Body of pancreas (tissue), 4 donors: Measurements from ENCODE around the gene CCDC158. TPM values are rescaled to one million over a fixed set of nuclear protein-coding genes. Genes with fewer than 3 reads are reported as not detected.
A peak's percentile ranks its signal among the peaks of the same experiment; 100 is the strongest.

Source experiments
- ATAC-seq: fragments of 150-250 bp; one replicate; pipeline ENCODE4 v1.9.1; 2016
- DNase-seq, 4 donors: peaks; one replicate each; pipeline ENCODE4 v3.0.0-alpha.2; 2019
- H3K27ac ChIP-seq, 4 donors: fragments of 200-600 bp; sonication (generic); 1 replicate in 3 of 4; 2 replicates in 1 of 4; pipeline versions ENCODE4 v1.5.1 to v1.6.1; 2016 to 2019; ENCODE audit warnings: mild to moderate bottlenecking in 1 of 4, mixed read lengths in 1 of 4, moderate library complexity in 1 of 4
- H3K27me3 ChIP-seq, 2 donors: fragments of 200-600 bp; sonication (generic); one replicate each; pipeline ENCODE4 v1.6.0; 2016; ENCODE audit warnings: mild to moderate bottlenecking in 1 of 2
- H3K36me3 ChIP-seq, 2 donors: fragments of 200-600 bp; sonication (generic); replicated peaks in 1 of 2; 2 replicates each; pipeline ENCODE4 v1.5.1; 2016; ENCODE audit warnings: low read depth in 2 of 2; ENCODE audit not compliant: insufficient read depth in 1 of 2
- H3K4me1 ChIP-seq: fragments of 200-600 bp; sonication (generic); one replicate; pipeline ENCODE4 v1.6.0; 2016
- H3K4me3 ChIP-seq, 2 donors: fragments of 200-600 bp; sonication (generic); 1 replicate in 1 of 2; 2 replicates in 1 of 2; pipeline ENCODE4 v1.5.1; 2016 to 2019
- H3K9me3 ChIP-seq, 3 donors: fragments of 200-600 bp; sonication (generic); 1 replicate in 2 of 3; 2 replicates in 1 of 3; pipeline ENCODE4 v1.5.1; 2016
- POLR2A ChIP-seq, 3 donors: fragments of 450-650 bp; IDR thresholded peaks; one replicate each; pipeline ENCODE4 v1.6.1; 2016; ENCODE audit warnings: antibody characterized with exemption in 3 of 3, mild to moderate bottlenecking in 2 of 3
- WGBS, 2 donors: methylation state at CpG; one replicate each; pipeline ENCODE4 v1.1.5; 2017; 5-methylcytosine and 5-hydroxymethylcytosine counted together
- intact Hi-C: fragments of 100-400 bp; cut with DNase I; formaldehyde crosslinking; loops from one replicate; pipeline ENCODE4 v1.15.1; 2023
- total RNA-seq, 2 donors: library from RNA; depleted of rRNA; stranded (reverse); fragments of >200 nt; gene quantifications; one replicate each; pipeline ENCODE4 v1.1.0, GENCODE V29; 2016
- TF ChIP-seq, protein P1 (sequence below), 7 experiments: fragments of 450-650 bp in 4 of 7; fragments of 200-600 bp in 3 of 7; sonication (generic) in 3 of 7; IDR thresholded peaks; one replicate each; pipeline ENCODE4 v1.5.1; 2016 to 2019; ENCODE audit warnings: antibody characterized with exemption in 7 of 7

CCDC158 gene
- total RNA-seq = 1 to 10 TPM in 1 of 2 donors, under 1 TPM in 1; 0.99 to 1.3 TPM

DNA sequence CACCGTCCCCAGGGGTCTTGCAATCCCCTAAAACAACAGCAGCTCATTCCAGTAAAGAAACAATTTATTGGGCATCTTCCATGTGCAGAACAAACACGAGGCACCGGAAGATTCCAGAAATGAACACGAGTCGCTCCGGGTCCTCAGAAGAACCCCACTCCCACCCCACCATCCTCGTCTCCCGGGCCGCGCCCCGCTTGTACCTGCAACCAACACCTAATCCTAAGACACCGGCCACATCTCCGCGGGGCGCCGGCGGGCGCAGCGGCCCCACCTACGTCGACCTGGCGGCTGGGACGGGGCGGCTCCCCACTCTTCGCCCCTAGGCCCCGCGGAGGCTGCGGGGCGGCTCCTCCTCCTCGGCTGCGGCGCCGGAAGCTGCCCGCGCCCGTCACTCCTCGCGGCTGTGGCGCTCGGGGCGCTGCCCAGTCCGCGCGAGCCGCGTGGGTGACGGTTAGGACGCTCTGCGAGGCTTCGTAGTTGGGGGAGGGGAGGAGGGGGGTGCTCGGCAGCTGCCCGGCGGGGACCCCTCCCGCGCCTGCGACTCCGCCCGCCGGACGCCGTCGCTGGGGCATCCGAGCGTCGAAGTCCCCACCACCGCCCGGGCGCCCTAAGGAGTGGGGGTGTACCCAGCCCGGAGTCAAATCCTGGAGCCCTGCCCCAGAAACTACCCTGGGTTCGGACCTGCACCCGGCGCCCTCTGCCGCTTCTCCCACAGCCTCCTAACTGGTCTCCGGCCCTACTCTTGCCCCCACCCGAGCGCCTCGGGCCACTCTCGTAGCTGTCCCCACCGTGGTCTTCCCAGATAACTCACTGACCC lies at the start of gene CCDC158:
CCDC158 (minus strand) TSS at position 380 of the 820 bp plus-strand sequence. CDS start 17,934 bp downstream, outside the sequence.
- H3K36me3 ChIP-seq = no peaks in the 10 kb centered on the region
- 7 to 14% methylated on average over 13 to 77 of the region's 79 CpGs for WGBS, 2 donors
- peak within 1 kb of the TSS; percentile 48 to 56 for H3K4me3 ChIP-seq
- H3K4me1 ChIP-seq = peaks cover 15% of the 10 kb centered on the region
- no peaks in the 10 kb centered on the region for H3K9me3 ChIP-seq
- H3K27me3 ChIP-seq = no peaks in the 10 kb centered on the region
- ATAC-seq (peak; percentile 84), DNase-seq (peak; percentile 17 to 41 (median 38))
- peak within 1 kb of the TSS in 2 of 4 donors; percentile 15 to 25 for H3K27ac ChIP-seq
- TF ChIP-seq, protein P1, sequence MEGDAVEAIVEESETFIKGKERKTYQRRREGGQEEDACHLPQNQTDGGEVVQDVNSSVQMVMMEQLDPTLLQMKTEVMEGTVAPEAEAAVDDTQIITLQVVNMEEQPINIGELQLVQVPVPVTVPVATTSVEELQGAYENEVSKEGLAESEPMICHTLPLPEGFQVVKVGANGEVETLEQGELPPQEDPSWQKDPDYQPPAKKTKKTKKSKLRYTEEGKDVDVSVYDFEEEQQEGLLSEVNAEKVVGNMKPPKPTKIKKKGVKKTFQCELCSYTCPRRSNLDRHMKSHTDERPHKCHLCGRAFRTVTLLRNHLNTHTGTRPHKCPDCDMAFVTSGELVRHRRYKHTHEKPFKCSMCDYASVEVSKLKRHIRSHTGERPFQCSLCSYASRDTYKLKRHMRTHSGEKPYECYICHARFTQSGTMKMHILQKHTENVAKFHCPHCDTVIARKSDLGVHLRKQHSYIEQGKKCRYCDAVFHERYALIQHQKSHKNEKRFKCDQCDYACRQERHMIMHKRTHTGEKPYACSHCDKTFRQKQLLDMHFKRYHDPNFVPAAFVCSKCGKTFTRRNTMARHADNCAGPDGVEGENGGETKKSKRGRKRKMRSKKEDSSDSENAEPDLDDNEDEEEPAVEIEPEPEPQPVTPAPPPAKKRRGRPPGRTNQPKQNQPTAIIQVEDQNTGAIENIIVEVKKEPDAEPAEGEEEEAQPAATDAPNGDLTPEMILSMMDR (IDR thresholded peaks at IDR 0.05) = no peak
- peak; percentile 15 to 27 (median 25) for TF ChIP-seq POLR2A (IDR thresholded peaks at IDR 0.05)
- intact Hi-C loops = no loop called here

DNA sequence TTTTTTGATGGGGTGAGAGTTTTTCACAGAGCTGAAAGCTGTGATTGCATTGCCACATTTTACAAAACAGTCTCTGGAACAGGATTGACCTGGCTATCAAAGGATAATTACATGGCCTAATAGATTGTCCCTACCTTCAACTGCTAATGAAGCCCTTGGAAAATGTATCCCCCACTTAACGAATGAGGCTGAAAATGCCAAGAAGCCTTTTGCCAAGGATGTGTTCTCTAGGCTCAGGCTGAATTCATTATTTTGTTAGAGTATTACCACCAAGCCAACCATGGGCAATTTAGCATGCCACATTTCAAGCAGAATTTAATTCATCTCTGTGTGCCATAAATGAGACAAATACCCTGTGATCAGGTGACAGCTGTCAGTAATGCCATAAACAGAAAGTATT lies 49.6 kb upstream of the CCDC158 start:
- WGBS, 2 donors = 83 to 87% methylated on average over 1 of the region's 1 CpG
- Histone ChIP-seq H3K27ac (no peak overlapping the region), H3K9me3 (no peaks in the 10 kb centered on the region), H3K4me3 (no peak overlapping the region), H3K4me1 (no peaks in the 10 kb centered on the region), H3K27me3 (no peaks in the 10 kb centered on the region), H3K36me3 (no peaks in the 10 kb centered on the region)
- no peak for ATAC-seq
- intact Hi-C loops = no loop called here
- no peak for DNase-seq
- no peak for TF ChIP-seq POLR2A (IDR thresholded peaks at IDR 0.05)
- TF ChIP-seq, protein P1 (IDR thresholded peaks at IDR 0.05) = no peak

DNA sequence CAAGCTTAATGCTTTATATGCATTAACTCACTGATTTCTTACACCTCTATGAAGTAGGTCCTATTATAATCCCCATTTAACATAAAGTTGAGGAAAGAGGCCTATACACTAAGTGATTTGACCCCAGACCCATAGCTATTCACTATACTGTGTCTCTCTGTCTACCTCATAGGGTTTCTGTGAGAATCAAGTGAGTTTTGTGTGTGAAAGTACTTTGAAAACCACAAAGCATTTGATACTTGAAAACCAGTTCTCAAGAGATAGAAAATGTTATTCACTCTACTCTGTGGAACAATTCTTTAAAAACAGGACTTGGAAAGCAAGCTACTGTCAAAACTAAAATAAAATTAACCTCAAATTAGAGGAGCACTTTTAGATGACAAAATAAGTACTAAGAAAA lies 49.1 kb upstream of the CCDC158 start:
- DNase-seq (no peak), ATAC-seq (no peak)
- no peak overlapping the region for H3K4me3 ChIP-seq
- H3K27ac ChIP-seq = no peak overlapping the region
- intact Hi-C loops = no loop called here
- H3K9me3 ChIP-seq = no peaks in the 10 kb centered on the region
- H3K27me3 ChIP-seq = no peaks in the 10 kb centered on the region
- no peak for TF ChIP-seq POLR2A (IDR thresholded peaks at IDR 0.05)
- TF ChIP-seq, protein P1 (IDR thresholded peaks at IDR 0.05) = no peak
- no peaks in the 10 kb centered on the region for H3K4me1 ChIP-seq
- no peaks in the 10 kb centered on the region for H3K36me3 ChIP-seq

DNA sequence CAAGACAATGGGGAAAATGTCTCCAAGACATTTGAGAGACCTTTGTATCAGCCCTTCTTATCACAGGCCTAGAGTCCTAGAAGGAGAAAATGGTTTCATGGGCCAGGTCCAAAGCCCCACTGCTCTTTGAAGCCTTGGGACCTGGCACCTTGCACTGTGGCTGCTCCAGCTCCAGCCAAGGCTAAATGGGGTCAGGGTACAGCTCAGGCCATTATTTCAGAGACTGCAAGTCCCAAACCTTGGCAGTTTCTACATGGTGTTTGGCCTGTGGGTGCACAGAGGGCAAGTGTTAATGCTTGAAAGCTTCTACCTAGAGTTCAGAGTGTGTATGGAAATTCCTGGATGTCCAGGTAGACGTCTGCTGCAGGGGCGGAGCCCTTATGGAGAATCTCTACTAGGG lies 42.6 kb upstream of the CCDC158 start:
- DNase-seq (no peak), ATAC-seq (no peak)
- Histone ChIP-seq H3K27me3 (no peaks in the 10 kb centered on the region), H3K4me3 (no peak overlapping the region), H3K27ac (no peak overlapping the region), H3K36me3 (no peaks in the 10 kb centered on the region), H3K4me1 (peaks cover 9% of the 10 kb centered on the region), H3K9me3 (peaks cover 0 to 7% (median 0%) of the 10 kb centered on the region in 3 donors)
- TF ChIP-seq, protein P1 (IDR thresholded peaks at IDR 0.05) = no peak
- TF ChIP-seq POLR2A (IDR thresholded peaks at IDR 0.05) = no peak
- intact Hi-C loops = no loop called here
- WGBS, 2 donors = 100% methylated on average over 2 of the region's 2 CpGs; no CpG with 5 or more reads in 1 of the 2 donors
